GM12878 (cell line): ENCODE results near the gene MBLAC2. TPM values are rescaled to one million over a fixed set of nuclear protein-coding genes. Genes with fewer than 3 reads are reported as not detected.

Experiments used
- ATAC-seq: fragments of 200-7000 bp; cut with Tn5 transposase; 3 replicates; pipeline ENCODE4 v1.9.1; 2020; ENCODE audit warnings: mild to moderate bottlenecking, moderate library complexity
- BruUV-seq: library from RNA; stranded (reverse); fragments of 400-500 nt; replicated peaks from 2 replicates; lab custom pipeline; 2021; lab: Mats Ljungman, UMichigan
- CTCF ChIA-PET: fragments of 300-600 bp; sonication (Branson Sonifier 250); formaldehyde crosslinking; extraction: SDS; loops from one replicate; lab custom pipeline; 2021; ENCODE audit warnings: inconsistent platforms; lab: Yijun Ruan, JAX
- POLR2A ChIA-PET: fragments of 350-600 bp; formaldehyde crosslinking; extraction: SDS; loops from one replicate; lab custom pipeline; 2021; ENCODE audit warnings: inconsistent platforms; lab: Charles Lee
- RAD21 ChIA-PET: fragments of 300-600 bp; sonication (Branson Sonifier 250); formaldehyde crosslinking; loops from one replicate; lab custom pipeline; 2023; ENCODE audit warnings: antibody characterized with exemption; ENCODE audit not compliant: unreplicated experiment; lab: Charles Lee
- SMC1A ChIA-PET: fragments of 300-600 bp; sonication (Branson Sonifier 250); formaldehyde crosslinking; loops from one replicate; lab custom pipeline; 2023; ENCODE audit not compliant: unreplicated experiment, uncharacterized antibody; lab: Charles Lee
- DNase-seq: peaks from one replicate; pipeline ENCODE4 v3.0.0-alpha.2; 2011; ENCODE audit warnings: low read depth, low spot score
- FAIRE-seq: peaks from 3 replicates; lab custom pipeline; 2011; peaks lifted over from hg19 to GRCh38; lab: Jason Lieb, UNC
- H2AFZ ChIP-seq: 2 replicates; pipeline ENCODE4 v1.6.0; 2011; ENCODE audit warnings: low read depth, low read length, control low read depth; ENCODE audit not compliant: control insufficient read depth
- H3K27ac ChIP-seq: 2 replicates; pipeline ENCODE4 v1.5.1; 2011; ENCODE audit warnings: control low read depth; ENCODE audit not compliant: control insufficient read depth, insufficient read depth
- H3K27me3 ChIP-seq, 2 experiments: replicated peaks in 1 of 2; 2 replicates each; pipeline versions ENCODE4 v1.6.0 to v1.6.1; 2011; ENCODE audit warnings: low read length in 1 of 2; ENCODE audit not compliant: control insufficient read depth in 2 of 2, insufficient read depth in 2 of 2
- H3K36me3 ChIP-seq, 2 experiments: 2 replicates each; pipeline ENCODE4 v1.5.1; 2011; ENCODE audit warnings: low read length in 1 of 2; ENCODE audit not compliant: control insufficient read depth in 2 of 2, insufficient read depth in 2 of 2
- H3K4me1 ChIP-seq: 2 replicates; pipeline ENCODE4 v1.6.1; 2011; ENCODE audit warnings: mild to moderate bottlenecking, low read length, moderate library complexity, mixed read lengths; ENCODE audit not compliant: control insufficient read depth, insufficient read depth
- H3K4me2 ChIP-seq: 2 replicates; pipeline ENCODE4 v1.6.0; 2011; ENCODE audit warnings: control low read depth; ENCODE audit not compliant: control insufficient read depth, insufficient read depth
- H3K4me3 ChIP-seq: fragments of 200-600 bp; sonication (generic); 2 replicates; pipeline ENCODE4 v1.5.1; 2016
- H3K79me2 ChIP-seq: 2 replicates; pipeline ENCODE4 v1.6.0; 2011; ENCODE audit warnings: low read length; ENCODE audit not compliant: control insufficient read depth, insufficient read depth
- H3K9ac ChIP-seq: 2 replicates; pipeline ENCODE4 v1.8.0; 2011; ENCODE audit warnings: low read length, control low read depth, mixed read lengths; ENCODE audit not compliant: control insufficient read depth, insufficient read depth
- H3K9me3 ChIP-seq: replicated peaks from 3 replicates; pipeline ENCODE4 v1.5.1; 2011; ENCODE audit warnings: mild to moderate bottlenecking, low read length; ENCODE audit not compliant: control insufficient read depth, insufficient read depth
- H4K20me1 ChIP-seq: 2 replicates; pipeline ENCODE4 v1.6.0; 2011; ENCODE audit not compliant: control insufficient read depth, insufficient read depth
- BMI1 ChIP-seq: fragments of 450-650 bp; IDR thresholded peaks from 2 replicates; pipeline ENCODE4 v1.6.1; 2016; ENCODE audit warnings: mild to moderate bottlenecking, moderate library complexity, borderline replicate concordance
- CREM ChIP-seq: IDR thresholded peaks from 2 replicates; pipeline ENCODE4 v1.6.1; 2014; ENCODE audit warnings: antibody characterized with exemption, low read depth
- NKRF ChIP-seq: fragments of 450-650 bp; conservative IDR thresholded peaks from 2 replicates; pipeline ENCODE4 v1.6.1; 2017; ENCODE audit warnings: mild to moderate bottlenecking, moderate library complexity
- PAX8 ChIP-seq: fragments of 450-650 bp; IDR thresholded peaks from 2 replicates; pipeline ENCODE4 v1.6.1; 2017; ENCODE audit warnings: mild to moderate bottlenecking, moderate library complexity
- RB1 ChIP-seq: fragments of 450-650 bp; formaldehyde crosslinking; IDR thresholded peaks from 2 replicates; pipeline ENCODE4 v1.6.1; 2017; ENCODE audit warnings: mild to moderate bottlenecking, borderline replicate concordance
- RFX5 ChIP-seq: IDR thresholded peaks from 2 replicates; pipeline ENCODE4 v1.6.1; 2011; ENCODE audit warnings: low read depth, low read length, improper control_type of control experiment
- SMAD1 ChIP-seq: fragments of 450-650 bp; IDR thresholded peaks from 2 replicates; pipeline ENCODE4 v1.6.1; 2018; ENCODE audit warnings: mild to moderate bottlenecking, low read depth; ENCODE audit not compliant: partially characterized antibody
- SMARCA5 ChIP-seq: fragments of 450-650 bp; IDR thresholded peaks from 2 replicates; pipeline ENCODE4 v1.6.1; 2017; ENCODE audit warnings: mild to moderate bottlenecking
- STAT3 ChIP-seq: IDR thresholded peaks from 2 replicates; pipeline ENCODE4 v1.6.1; 2011; ENCODE audit warnings: low read depth, low read length, improper control_type of control experiment
- TARDBP ChIP-seq: IDR thresholded peaks from 2 replicates; pipeline ENCODE4 v1.6.1; 2016; ENCODE audit warnings: borderline replicate concordance
- ZBED1 ChIP-seq: IDR thresholded peaks from 2 replicates; pipeline ENCODE4 v1.6.1; 2016; ENCODE audit warnings: borderline replicate concordance
- WGBS: methylation state at CpG from one replicate; pipeline ENCODE4 v1.1.6; 2016; ENCODE audit warnings: low lambda C conversion rate; ENCODE audit not compliant: insufficient replicate concordance, insufficient coverage; ENCODE audit errors: missing lambda C conversion rate; 5-methylcytosine and 5-hydroxymethylcytosine counted together
- in situ Hi-C: fragments of 300-500 bp; cut with MboI; formaldehyde crosslinking; loops from 9 replicates; pipeline ENCODE4 v1.14.3; 2018; ENCODE audit warnings: mixed read lengths
- intact Hi-C: fragments of 100-400 bp; cut with micrococcal nuclease; formaldehyde crosslinking; loops from one replicate; pipeline ENCODE4 v1.14.2; 2022; ENCODE audit not compliant: unreplicated experiment
- polyA plus RNA-seq, 11 experiments: library from polyadenylated mRNA; depleted of rRNA in 4 of 11; unstranded in 6 of 11; stranded (reverse) in 5 of 11; fragments of >200 nt; fragmentation: Nextera tagmentation in 4 of 11; fragmentation: Illumina TruSeq in 1 of 11; extraction: Ambion mirVana in 4 of 11; extraction: Trizol in 1 of 11; gene quantifications; 1 replicate in 1 of 11; 2 replicates in 10 of 11; pipeline versions ENCODE4 v1.2.1 to v1.2.3, GENCODE V29; 2011 to 2016; ENCODE audit warnings: inconsistent platforms in 2 of 11, missing spikeins in 2 of 11, low read depth in 1 of 11
- total RNA-seq, 4 experiments: library from RNA; depleted of rRNA in 3 of 4; stranded (reverse); fragments of >200 nt in 3 of 4; fragmentation: Illumina TruSeq in 1 of 4; extraction: Trizol in 1 of 4; gene quantifications; 2 replicates each; pipeline versions ENCODE4 v1.2.1 to v1.2.3, GENCODE V29; 2013 to 2021
- TF ChIP-seq, protein P1 (sequence below): fragments of 450-650 bp; formaldehyde crosslinking; IDR thresholded peaks from 2 replicates; pipeline ENCODE4 v1.4.0; 2020; ENCODE audit warnings: mild to moderate bottlenecking, moderate library complexity
- TF ChIP-seq, protein P2 (sequence below): fragments of 450-650 bp; IDR thresholded peaks from 2 replicates; pipeline ENCODE4 v1.6.1; 2016; ENCODE audit warnings: mild to moderate bottlenecking, moderate library complexity, borderline replicate concordance

Gene MBLAC2
- total and polyA plus RNA-seq, 10 of the 15 experiments (the other 5 are each of a cell fraction or from before 2014, with no cell fraction given), result 2.0 to 10.5 (median 7.1) TPM

DNA sequence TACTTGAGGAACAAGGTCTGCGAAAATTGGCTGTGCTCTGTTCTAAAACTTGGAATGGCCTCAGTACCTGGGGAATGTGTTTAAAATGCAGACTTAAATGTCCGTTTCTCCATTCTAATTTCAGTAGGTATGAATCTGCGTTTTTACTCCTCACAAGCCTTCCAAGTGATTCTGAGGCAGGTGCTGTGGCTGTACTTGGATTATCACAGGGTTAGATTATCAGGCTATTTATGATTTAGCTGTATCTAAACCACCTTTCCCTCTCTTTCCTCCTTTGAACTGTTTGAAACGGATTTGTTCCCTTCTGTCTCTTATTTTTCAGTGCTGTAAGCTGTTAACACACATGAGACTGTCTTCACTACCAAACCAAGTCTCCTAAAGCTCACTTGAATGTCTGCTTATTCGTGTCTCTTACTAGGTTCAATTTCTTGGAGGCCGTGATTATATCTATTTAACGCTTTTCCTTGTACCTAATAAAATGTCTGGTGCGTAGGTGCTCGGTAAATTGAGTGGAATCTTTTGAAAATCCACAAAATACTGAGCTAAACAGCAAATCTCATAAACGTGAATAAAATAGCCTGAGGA is 64.3 kb downstream of the MBLAC2 start:
- FAIRE-seq (peak; percentile 13), DNase-seq (no peak), ATAC-seq (no peak)
- peak overlapping the region; percentile 93 for H2AFZ ChIP-seq
- 1% methylated on average over 10 of the region's 10 CpGs for WGBS
- no peaks in the 10 kb centered on the region for H4K20me1 ChIP-seq
- no peaks in the 10 kb centered on the region for H3K4me1 ChIP-seq
- in situ Hi-C loops, result no loop called here
- H3K9ac ChIP-seq, result peak overlapping the region; percentile 95
- CTCF ChIA-PET, result interaction anchor here (0.6 to 2.1 kb wide), 14 partner anchors 10 to 1683 kb away, joined by 3 to 7 read pairs (median 4); partner anchors contain the start of genes LYSMD3, MBLAC2 and POLR3G
- POLR2A ChIA-PET, result interaction anchor here (0.6 to 3.5 kb wide), 10 partner anchors 11 to 119 kb away, joined by 3 to 21 read pairs (median 3); partner anchors contain the start of genes LYSMD3, MBLAC2 and POLR3G
- SMC1A ChIA-PET, result interaction anchor here (0.6 to 2.9 kb wide), 13 partner anchors 10 to 120 kb away, joined by 3 to 16 read pairs (median 4); no protein-coding TSS in a partner anchor
- H3K36me3 ChIP-seq, result no peaks in the 10 kb centered on the region
- H3K4me2 ChIP-seq, result peak overlapping the region; percentile 75
- H3K4me3 ChIP-seq, result peak overlapping the region; percentile 79
- peaks cover 29% of the 10 kb centered on the region for H3K79me2 ChIP-seq
- no peaks in the 10 kb centered on the region for H3K9me3 ChIP-seq
- RAD21 ChIA-PET, result interaction anchor here (0.6 to 2.7 kb wide), 12 partner anchors 10 to 194 kb away, joined by 3 to 27 read pairs (median 4); partner anchors contain the start of genes LYSMD3, MBLAC2 and POLR3G
- H3K27ac ChIP-seq, result peak overlapping the region; percentile 94
- intact Hi-C loops, result no loop called here
- BruUV-seq, result TSS peak; percentile 96
- no peaks in the 10 kb centered on the region for H3K27me3 ChIP-seq
- TF ChIP-seq RFX5, result peak; percentile 6; the same call in 1 of the 2 replicates
- 0 out of 2 replicates have a peak, but pooled peaks have one; percentile 4 for TF ChIP-seq ZBED1
- TF ChIP-seq, protein P1, sequence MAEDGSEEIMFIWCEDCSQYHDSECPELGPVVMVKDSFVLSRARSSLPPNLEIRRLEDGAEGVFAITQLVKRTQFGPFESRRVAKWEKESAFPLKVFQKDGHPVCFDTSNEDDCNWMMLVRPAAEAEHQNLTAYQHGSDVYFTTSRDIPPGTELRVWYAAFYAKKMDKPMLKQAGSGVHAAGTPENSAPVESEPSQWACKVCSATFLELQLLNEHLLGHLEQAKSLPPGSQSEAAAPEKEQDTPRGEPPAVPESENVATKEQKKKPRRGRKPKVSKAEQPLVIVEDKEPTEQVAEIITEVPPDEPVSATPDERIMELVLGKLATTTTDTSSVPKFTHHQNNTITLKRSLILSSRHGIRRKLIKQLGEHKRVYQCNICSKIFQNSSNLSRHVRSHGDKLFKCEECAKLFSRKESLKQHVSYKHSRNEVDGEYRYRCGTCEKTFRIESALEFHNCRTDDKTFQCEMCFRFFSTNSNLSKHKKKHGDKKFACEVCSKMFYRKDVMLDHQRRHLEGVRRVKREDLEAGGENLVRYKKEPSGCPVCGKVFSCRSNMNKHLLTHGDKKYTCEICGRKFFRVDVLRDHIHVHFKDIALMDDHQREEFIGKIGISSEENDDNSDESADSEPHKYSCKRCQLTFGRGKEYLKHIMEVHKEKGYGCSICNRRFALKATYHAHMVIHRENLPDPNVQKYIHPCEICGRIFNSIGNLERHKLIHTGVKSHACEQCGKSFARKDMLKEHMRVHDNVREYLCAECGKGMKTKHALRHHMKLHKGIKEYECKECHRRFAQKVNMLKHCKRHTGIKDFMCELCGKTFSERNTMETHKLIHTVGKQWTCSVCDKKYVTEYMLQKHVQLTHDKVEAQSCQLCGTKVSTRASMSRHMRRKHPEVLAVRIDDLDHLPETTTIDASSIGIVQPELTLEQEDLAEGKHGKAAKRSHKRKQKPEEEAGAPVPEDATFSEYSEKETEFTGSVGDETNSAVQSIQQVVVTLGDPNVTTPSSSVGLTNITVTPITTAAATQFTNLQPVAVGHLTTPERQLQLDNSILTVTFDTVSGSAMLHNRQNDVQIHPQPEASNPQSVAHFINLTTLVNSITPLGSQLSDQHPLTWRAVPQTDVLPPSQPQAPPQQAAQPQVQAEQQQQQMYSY (CRISPR knock-in tag), result no peak
- TF ChIP-seq SMAD1, result peak; percentile 56
- TF ChIP-seq PAX8, result peak; percentile 83; the same call in 1 of the 2 replicates
- 0 out of 2 replicates have a peak, but pooled peaks have one; percentile 10 for TF ChIP-seq BMI1
- peak; percentile 45; the same call in 1 of the 2 replicates for TF ChIP-seq CREM
- peak; percentile 2; the same call in 1 of the 2 replicates for TF ChIP-seq SMARCA5
- TF ChIP-seq, protein P2, sequence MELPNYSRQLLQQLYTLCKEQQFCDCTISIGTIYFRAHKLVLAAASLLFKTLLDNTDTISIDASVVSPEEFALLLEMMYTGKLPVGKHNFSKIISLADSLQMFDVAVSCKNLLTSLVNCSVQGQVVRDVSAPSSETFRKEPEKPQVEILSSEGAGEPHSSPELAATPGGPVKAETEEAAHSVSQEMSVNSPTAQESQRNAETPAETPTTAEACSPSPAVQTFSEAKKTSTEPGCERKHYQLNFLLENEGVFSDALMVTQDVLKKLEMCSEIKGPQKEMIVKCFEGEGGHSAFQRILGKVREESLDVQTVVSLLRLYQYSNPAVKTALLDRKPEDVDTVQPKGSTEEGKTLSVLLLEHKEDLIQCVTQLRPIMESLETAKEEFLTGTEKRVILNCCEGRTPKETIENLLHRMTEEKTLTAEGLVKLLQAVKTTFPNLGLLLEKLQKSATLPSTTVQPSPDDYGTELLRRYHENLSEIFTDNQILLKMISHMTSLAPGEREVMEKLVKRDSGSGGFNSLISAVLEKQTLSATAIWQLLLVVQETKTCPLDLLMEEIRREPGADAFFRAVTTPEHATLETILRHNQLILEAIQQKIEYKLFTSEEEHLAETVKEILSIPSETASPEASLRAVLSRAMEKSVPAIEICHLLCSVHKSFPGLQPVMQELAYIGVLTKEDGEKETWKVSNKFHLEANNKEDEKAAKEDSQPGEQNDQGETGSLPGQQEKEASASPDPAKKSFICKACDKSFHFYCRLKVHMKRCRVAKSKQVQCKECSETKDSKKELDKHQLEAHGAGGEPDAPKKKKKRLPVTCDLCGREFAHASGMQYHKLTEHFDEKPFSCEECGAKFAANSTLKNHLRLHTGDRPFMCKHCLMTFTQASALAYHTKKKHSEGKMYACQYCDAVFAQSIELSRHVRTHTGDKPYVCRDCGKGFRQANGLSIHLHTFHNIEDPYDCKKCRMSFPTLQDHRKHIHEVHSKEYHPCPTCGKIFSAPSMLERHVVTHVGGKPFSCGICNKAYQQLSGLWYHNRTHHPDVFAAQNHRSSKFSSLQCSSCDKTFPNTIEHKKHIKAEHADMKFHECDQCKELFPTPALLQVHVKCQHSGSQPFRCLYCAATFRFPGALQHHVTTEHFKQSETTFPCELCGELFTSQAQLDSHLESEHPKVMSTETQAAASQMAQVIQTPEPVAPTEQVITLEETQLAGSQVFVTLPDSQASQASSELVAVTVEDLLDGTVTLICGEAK, result 0 out of 2 replicates have a peak, but pooled peaks have one; percentile 17
- TF ChIP-seq TARDBP, result 0 out of 2 replicates have a peak, but pooled peaks have one; percentile 52
- TF ChIP-seq NKRF, result peak; percentile 67; the same call in 1 of the 2 replicates
- 0 out of 2 replicates have a peak, but pooled peaks have one; percentile 42 for TF ChIP-seq STAT3
- TF ChIP-seq RB1, result 0 out of 2 replicates have a peak, but pooled peaks have one; percentile 9
